H1 (cell line): ENCODE data around the gene AHNAK2. TPM values are rescaled to one million over a fixed set of nuclear protein-coding genes. Genes with fewer than 3 reads are reported as not detected.

ENCODE experiments used
- BRCA1 ChIP-seq: IDR thresholded peaks from 2 replicates; pipeline ENCODE4 v1.6.1; 2012; ENCODE audit warnings: low read depth, low read length, improper control_type of control experiment
- CHD1 ChIP-seq: IDR thresholded peaks from 2 replicates; pipeline ENCODE4 v1.6.1; 2012; ENCODE audit warnings: low read depth, low read length, improper control_type of control experiment
- GTF2F1 ChIP-seq: IDR thresholded peaks from 2 replicates; pipeline ENCODE4 v1.6.1; 2012; ENCODE audit warnings: low read depth, low read length, improper control_type of control experiment, borderline replicate concordance
- HDAC6 ChIP-seq: IDR thresholded peaks from one replicate; pipeline ENCODE4 v1.7.1; 2012; ENCODE audit warnings: low read depth, mild to moderate bottlenecking, inconsistent platforms, low read length, moderate library complexity
- JUND ChIP-seq: IDR thresholded peaks from 2 replicates; pipeline ENCODE4 v1.6.1; 2011; ENCODE audit warnings: mild to moderate bottlenecking, improper control_type of control experiment, low read length
- NANOG ChIP-seq: IDR thresholded peaks from 2 replicates; pipeline ENCODE4 v1.6.1; 2011; ENCODE audit warnings: low read length, low read depth, mild to moderate bottlenecking, inconsistent platforms; ENCODE audit not compliant: insufficient read depth, poor library complexity, severe bottlenecking
- NRF1 ChIP-seq: IDR thresholded peaks from 2 replicates; pipeline ENCODE4 v1.6.1; 2011; ENCODE audit warnings: mild to moderate bottlenecking, low read depth, low read length, improper control_type of control experiment
- RXRA ChIP-seq: IDR thresholded peaks from 2 replicates; pipeline ENCODE4 v1.6.1; 2011; ENCODE audit warnings: low read depth, mild to moderate bottlenecking, low read length, moderate library complexity; ENCODE audit not compliant: insufficient read depth
- TBP ChIP-seq: IDR thresholded peaks from 2 replicates; pipeline ENCODE4 v1.6.1; 2011; ENCODE audit warnings: low read depth, low read length, improper control_type of control experiment
- polyA plus RNA-seq, 7 experiments: library from polyadenylated mRNA; depleted of rRNA in 3 of 7; stranded (reverse) in 5 of 7; unstranded in 2 of 7; fragments of >200 nt in 5 of 7; fragments of 200-250 nt in 2 of 7; gene quantifications; 1 replicate in 5 of 7; 2 replicates in 1 of 7; 4 replicates in 1 of 7; pipeline versions ENCODE4 v1.2.1 to v1.2.3, GENCODE V29; 2011 to 2013; ENCODE audit warnings: missing spikeins in 2 of 7, mixed read lengths in 2 of 7
- total RNA-seq: library from RNA; stranded (reverse); fragmentation: NEBNext Ultra II Directional; extraction: Animal tissue kit (Norgen Biotek cat#: 25700); gene quantifications from 2 replicates; pipeline ENCODE4 v1.2.1, GENCODE V29; 2021
- TF ChIP-seq, protein P1 (sequence below): IDR thresholded peaks from 2 replicates; pipeline ENCODE4 v1.6.1; 2012; ENCODE audit warnings: inconsistent platforms

The AHNAK2 gene
- total and polyA plus RNA-seq, 2 of the 8 experiments (the other 6 are each of a cell fraction or from before 2014, with no cell fraction given) = 0.95 to 2.0 TPM

DNA sequence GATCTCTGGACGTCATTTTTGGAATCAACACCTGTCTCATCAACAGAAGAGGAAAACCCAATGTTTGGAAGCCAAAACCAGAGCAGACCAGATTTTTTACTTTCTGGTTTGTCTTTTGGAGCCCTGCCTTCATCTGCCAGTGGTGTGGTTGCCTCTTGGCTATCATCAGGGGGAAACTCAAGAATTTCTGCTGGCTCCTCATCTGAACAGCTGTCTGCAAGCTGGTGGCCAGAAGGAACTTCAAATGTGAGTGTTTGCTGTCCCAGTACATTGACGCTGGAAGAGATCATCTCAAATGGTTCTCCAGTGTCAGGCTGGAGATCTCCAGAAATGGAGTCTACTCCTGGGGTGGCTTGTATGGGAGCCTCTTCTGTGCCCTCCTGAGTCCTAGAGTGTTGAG is 39.7 kb downstream of the AHNAK2 start (continued):
- TF ChIP-seq CHD1 (no peak), NRF1 (no peak), RXRA (no peak), TBP (no peak), NANOG (no peak), HDAC6 (no peak), BRCA1 (no peak), JUND (no peak), GTF2F1 (no peak)
- TF ChIP-seq, protein P1, sequence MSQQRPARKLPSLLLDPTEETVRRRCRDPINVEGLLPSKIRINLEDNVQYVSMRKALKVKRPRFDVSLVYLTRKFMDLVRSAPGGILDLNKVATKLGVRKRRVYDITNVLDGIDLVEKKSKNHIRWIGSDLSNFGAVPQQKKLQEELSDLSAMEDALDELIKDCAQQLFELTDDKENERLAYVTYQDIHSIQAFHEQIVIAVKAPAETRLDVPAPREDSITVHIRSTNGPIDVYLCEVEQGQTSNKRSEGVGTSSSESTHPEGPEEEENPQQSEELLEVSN = no peak
